ENCODE results near the gene HOXA7. TPM values are rescaled to one million over a fixed set of nuclear protein-coding genes. Genes with fewer than 3 reads are reported as not detected.

Gene HOXA7
- total and polyA plus RNA-seq, 9 donors = 0.23 to 4.5 (median 0.75) TPM

GRCh38 chr7:27156916-27157701 lies 634 bp upstream of the HOXA7 start:
- peaks cover 4% of the 10 kb centered on the region for H3K4me1 ChIP-seq (ENCODE audit: insufficient read depth)
- intact Hi-C loops (cut with DNase I) = loop anchor here in 2 of 4 donors (5.0 to 10.0 kb wide), 3 partner anchors 790 to 1262 kb away; partner anchors contain the start of genes CBX3 (in 1 of the 2) and HNRNPA2B1 (in 1 of the 2)
- WGBS, 3 donors = 16 to 24% (median 22%) methylated on average over 25 to 30 of the region's 30 CpGs
- H3K4me3 ChIP-seq = peak overlapping the region; percentile 61
- H3K27me3 ChIP-seq = peaks cover 3% of the 10 kb centered on the region
- DNase-seq = peak in 3 of 5 donors; percentile 6 to 31 (median 28)
- no peaks in the 10 kb centered on the region for H3K36me3 ChIP-seq
- TF ChIP-seq EP300 (IDR thresholded peaks at IDR 0.05) (no peak), POLR2A (IDR thresholded peaks at IDR 0.05) (no peak), CTCF (IDR thresholded peaks at IDR 0.05) (no peak)
- H3K9me3 ChIP-seq = no peaks in the 10 kb centered on the region
- H3K27ac ChIP-seq = no peak overlapping the region

GRCh38 chr7:27155816-27156507 lies 513 bp downstream of the HOXA7 start:
- Histone ChIP-seq H3K27ac (no peak overlapping the region), H3K27me3 (peaks cover 3% of the 10 kb centered on the region), H3K4me3 (peak overlapping the region; percentile 61), H3K9me3 (peaks cover 0 to 3% of the 10 kb centered on the region in 2 donors), H3K4me1 (ENCODE audit: insufficient read depth) (peaks cover 8% of the 10 kb centered on the region), H3K36me3 (no peaks in the 10 kb centered on the region)
- TF ChIP-seq POLR2A (IDR thresholded peaks at IDR 0.05) (no peak), CTCF (IDR thresholded peaks at IDR 0.05) (no peak), EP300 (IDR thresholded peaks at IDR 0.05) (no peak)
- 1 to 2% (median 2%) methylated on average over 63 of the region's 63 CpGs for WGBS, 3 donors
- DNase-seq = peak in 3 of 5 donors; percentile 8 to 43 (median 42)
- intact Hi-C loops (cut with DNase I) = loop anchor here in 2 of 4 donors (5.0 to 10.0 kb wide), 3 partner anchors 789 to 1261 kb away; partner anchors contain the start of genes CBX3 (in 1 of the 2) and HNRNPA2B1 (in 1 of the 2)

- peaks cover 6% of the 10 kb centered on the region for H3K4me1 ChIP-seq (ENCODE audit: insufficient read depth)
- intact Hi-C loops (cut with DNase I) = loop anchor here in 2 of 4 donors (5.0 to 10.0 kb wide), 3 partner anchors 788 to 1260 kb away; partner anchors contain the start of genes CBX3 (in 1 of the 2) and HNRNPA2B1 (in 1 of the 2)
- H3K9me3 ChIP-seq = peaks cover 0 to 3% of the 10 kb centered on the region in 2 donors
- 18 to 38% (median 21%) methylated on average over 48 of the region's 48 CpGs for WGBS, 3 donors
- H3K4me3 ChIP-seq = peak overlapping the region; percentile 61
- TF ChIP-seq CTCF (IDR thresholded peaks at IDR 0.05) (no peak), POLR2A (IDR thresholded peaks at IDR 0.05) (no peak), EP300 (IDR thresholded peaks at IDR 0.05) (no peak)
- DNase-seq = peak in 3 of 5 donors; percentile 3 to 30 (median 26)
- H3K27me3 ChIP-seq = peaks cover 3% of the 10 kb centered on the region
- H3K36me3 ChIP-seq = no peaks in the 10 kb centered on the region
- no peak overlapping the region for H3K27ac ChIP-seq
Observed at GRCh38 chr7:27154901-27155815, 1.3 kb downstream of the HOXA7 start.

Data from ovary (tissue), 9 donors.